HG03025 (cell line): Measurements from ENCODE around the gene ZNF791.
"Not testable (repeated sequence)": the region's sequence is repeated elsewhere in the genome, so short reads cannot be mapped to it uniquely, and the experiment has no call there.

Experiments
- ATAC-seq: cut with Tn5 transposase; IDR thresholded peaks from one replicate; pipeline ENCODE4 v1.9.1; 2021; ENCODE audit warnings: mild to moderate bottlenecking, moderate library complexity; ENCODE audit not compliant: unreplicated experiment, low FRiP score

ZNF791 gene

GRCh38 chr19:12665671-12666264 lies 55.0 kb downstream of the ZNF791 start:
- no peak for ATAC-seq

GRCh38 chr19:12666265-12667048 lies 55.7 kb downstream of the ZNF791 start, which contains the start of the genes MAN2B1 and WDR83:
TSS of gene MAN2B1 (minus strand) at chr19:12666742. CDS start at chr19:12666701, 41 bp downstream.
TSS of gene WDR83 (plus strand) at chr19:12666807. CDS start at chr19:12669791, 2,984 bp downstream.
- ATAC-seq, result peak; percentile 43

- ATAC-seq, result no peak
Observed at GRCh38 chr19:12667731-12668302, 57.1 kb downstream of the ZNF791 start.

- ATAC-seq, result no peak
Observed at GRCh38 chr19:12668346-12668745, 57.6 kb downstream of the ZNF791 start.

GRCh38 chr19:12668932-12669269 lies 58.2 kb downstream of the ZNF791 start:
- no peak for ATAC-seq

GRCh38 chr19:12669270-12670158 lies 58.8 kb downstream of the ZNF791 start:
- no peak for ATAC-seq

GRCh38 chr19:12670159-12670928 lies 59.6 kb downstream of the ZNF791 start:
- no peak for ATAC-seq

- no peak for ATAC-seq
Observed at GRCh38 chr19:12672744-12673143, 62.0 kb downstream of the ZNF791 start.

GRCh38 chr19:12675399-12675798 lies 64.7 kb downstream of the ZNF791 start:
- no peak for ATAC-seq

- no peak for ATAC-seq
Observed at GRCh38 chr19:12675940-12676339, 65.2 kb downstream of the ZNF791 start.

- ATAC-seq, result no peak
Observed at GRCh38 chr19:12676384-12676792, 65.7 kb downstream of the ZNF791 start.

GRCh38 chr19:12676928-12677327 lies 66.2 kb downstream of the ZNF791 start:
- ATAC-seq, result no peak

- ATAC-seq, result not testable (repeated sequence)
Observed at GRCh38 chr19:12678039-12678438, 67.3 kb downstream of the ZNF791 start.

- ATAC-seq, result no peak
Observed at GRCh38 chr19:12680034-12680433, 69.3 kb downstream of the ZNF791 start.

GRCh38 chr19:12681074-12681987 lies 70.6 kb downstream of the ZNF791 start, which contains the start of gene DHPS:
TSS of gene DHPS (minus strand) at chr19:12681880. CDS start at chr19:12681766, 114 bp downstream.
- ATAC-seq, result peak; percentile 60
